Upper lobe of left lung (tissue), 4 donors: ENCODE measurements around the gene IDI2.

Experiments
- EP300 ChIP-seq, 4 donors: sonication (generic); formaldehyde crosslinking; IDR thresholded peaks; one replicate each; pipeline ENCODE4 v1.5.1; 2017; ENCODE audit warnings: antibody characterized with exemption in 4 of 4, control low read depth in 2 of 4
- TF ChIP-seq, protein P1 (sequence below), 6 experiments: fragments of 450-650 bp in 4 of 6; fragments of 200-600 bp in 2 of 6; sonication (generic) in 2 of 6; IDR thresholded peaks; one replicate each; pipeline ENCODE4 v1.5.1; 2016 to 2019; ENCODE audit warnings: antibody characterized with exemption in 6 of 6

DNA sequence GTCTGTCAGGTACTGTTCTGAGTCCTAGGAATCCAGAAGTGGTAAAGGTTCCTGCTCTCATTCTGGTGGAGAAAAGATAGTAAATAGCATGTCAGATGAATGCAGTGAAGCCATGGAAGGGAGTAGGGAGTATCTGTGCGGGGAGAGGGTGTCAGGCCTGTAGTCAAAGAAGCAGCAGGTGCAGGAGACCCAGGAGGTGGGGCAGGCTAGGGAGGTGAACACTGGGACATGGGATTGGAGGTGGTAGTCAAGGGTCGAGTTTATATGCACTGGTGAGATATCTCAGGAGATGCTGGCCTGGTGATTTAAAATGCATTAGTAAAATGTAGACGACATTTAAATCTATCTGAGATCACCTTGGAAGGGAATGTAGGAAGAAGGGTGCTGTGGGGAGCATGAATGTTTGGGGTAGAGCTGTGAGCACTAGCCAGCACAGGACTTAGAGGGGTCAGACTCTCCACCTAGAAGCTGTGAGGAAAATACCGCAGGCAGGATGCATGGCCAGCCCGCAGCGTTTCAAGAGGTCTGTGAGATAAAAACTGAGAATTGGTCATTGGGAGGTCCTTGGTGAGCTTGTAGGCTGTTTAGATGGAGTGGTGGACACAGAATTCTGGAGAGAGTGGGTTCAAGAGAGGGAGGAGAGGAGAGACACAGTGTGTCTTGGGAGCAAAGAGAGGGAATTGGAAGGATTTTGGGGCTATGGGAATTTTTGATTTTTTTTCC is 30.7 kb downstream of the IDI2 start:
- TF ChIP-seq, protein P1, sequence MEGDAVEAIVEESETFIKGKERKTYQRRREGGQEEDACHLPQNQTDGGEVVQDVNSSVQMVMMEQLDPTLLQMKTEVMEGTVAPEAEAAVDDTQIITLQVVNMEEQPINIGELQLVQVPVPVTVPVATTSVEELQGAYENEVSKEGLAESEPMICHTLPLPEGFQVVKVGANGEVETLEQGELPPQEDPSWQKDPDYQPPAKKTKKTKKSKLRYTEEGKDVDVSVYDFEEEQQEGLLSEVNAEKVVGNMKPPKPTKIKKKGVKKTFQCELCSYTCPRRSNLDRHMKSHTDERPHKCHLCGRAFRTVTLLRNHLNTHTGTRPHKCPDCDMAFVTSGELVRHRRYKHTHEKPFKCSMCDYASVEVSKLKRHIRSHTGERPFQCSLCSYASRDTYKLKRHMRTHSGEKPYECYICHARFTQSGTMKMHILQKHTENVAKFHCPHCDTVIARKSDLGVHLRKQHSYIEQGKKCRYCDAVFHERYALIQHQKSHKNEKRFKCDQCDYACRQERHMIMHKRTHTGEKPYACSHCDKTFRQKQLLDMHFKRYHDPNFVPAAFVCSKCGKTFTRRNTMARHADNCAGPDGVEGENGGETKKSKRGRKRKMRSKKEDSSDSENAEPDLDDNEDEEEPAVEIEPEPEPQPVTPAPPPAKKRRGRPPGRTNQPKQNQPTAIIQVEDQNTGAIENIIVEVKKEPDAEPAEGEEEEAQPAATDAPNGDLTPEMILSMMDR (IDR thresholded peaks at IDR 0.05) = no peak
- no peak for TF ChIP-seq EP300 (IDR thresholded peaks at IDR 0.05)
